ENCODE results near the gene TSPOAP1. TPM values are rescaled to one million over a fixed set of nuclear protein-coding genes. Genes with fewer than 3 reads are reported as not detected.

TSPOAP1 gene
- total RNA-seq, 1 experiment from 2014 or later: not detected

DNA sequence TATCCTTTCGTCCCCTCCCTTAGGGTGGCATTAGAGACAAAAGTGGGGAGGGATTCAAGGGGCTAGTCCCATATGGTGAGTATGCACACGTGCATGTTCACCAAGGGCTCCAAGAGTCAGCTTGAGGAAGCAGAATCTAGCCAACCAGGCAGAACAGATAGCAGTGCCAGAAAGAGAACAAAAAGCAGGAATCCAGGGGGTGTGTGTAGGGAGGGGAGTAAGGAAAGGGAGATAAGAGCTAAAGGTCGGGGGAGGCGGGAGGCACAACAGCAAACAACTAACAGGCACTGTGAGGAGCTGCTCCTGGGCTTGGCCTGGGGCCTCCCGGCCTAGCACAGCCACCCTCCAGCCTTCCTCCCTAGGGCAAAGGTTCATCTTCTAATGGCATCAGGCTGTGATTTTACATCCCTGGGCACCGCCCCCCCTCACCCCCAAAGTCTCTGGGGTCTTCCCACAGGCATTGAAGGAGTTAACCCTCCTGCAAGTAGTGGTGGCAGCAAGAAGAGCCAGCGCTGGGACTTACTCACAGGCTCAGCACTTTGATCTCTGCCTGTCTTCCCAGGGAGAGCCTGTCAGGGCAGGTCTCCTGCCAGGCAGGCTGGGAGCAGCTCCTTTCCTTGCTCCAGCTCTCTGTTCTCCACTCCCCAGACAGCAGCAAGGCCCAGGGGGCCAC is 35.8 kb upstream of the TSPOAP1 start:
- Mint-ChIP-seq H3K4me1 (ENCODE audit: insufficient read depth, unreplicated experiment) (peaks cover 8% of the 10 kb centered on the region), H3K27ac (ENCODE audit: low read depth, unreplicated experiment) (no peak overlapping the region), H3K9me3 (ENCODE audit: unreplicated experiment) (no peaks in the 10 kb centered on the region), H3K27me3 (ENCODE audit: insufficient read depth, unreplicated experiment) (no peaks in the 10 kb centered on the region), H3K4me3 (ENCODE audit: unreplicated experiment) (no peak overlapping the region), H3K36me3 (ENCODE audit: insufficient read depth, unreplicated experiment) (peaks cover 31% of the 10 kb centered on the region)
- BruUV-seq (replicated peaks): no TSS peak
- ChIA-PET CTCF (interaction anchor here (0.6 to 1.6 kb wide), 5 partner anchors 8 to 53 kb away, joined by 3 to 10 read pairs (median 5); partner anchors contain the start of gene RNF43), POLR2A (interaction anchor here (1.1 to 5.7 kb wide), 5 partner anchors 9 to 53 kb away, joined by 3 to 50 read pairs (median 13); partner anchors contain the start of genes RNF43 and SUPT4H1)
- no peak for TF ChIP-seq CTCF (IDR thresholded peaks at IDR 0.05; ENCODE audit: unreplicated experiment)
- intact Hi-C loops (cut with micrococcal nuclease): no loop called here
- DNase-seq (ENCODE audit: unreplicated experiment): peak; percentile 15

GRCh38 chr17:58363457-58364185 is 35.0 kb upstream of the TSPOAP1 start:
- DNase-seq (ENCODE audit: unreplicated experiment): no peak
- Mint-ChIP-seq H3K4me1 (ENCODE audit: insufficient read depth, unreplicated experiment) (peaks cover 5% of the 10 kb centered on the region), H3K36me3 (ENCODE audit: insufficient read depth, unreplicated experiment) (peaks cover 31% of the 10 kb centered on the region), H3K27ac (ENCODE audit: low read depth, unreplicated experiment) (no peak overlapping the region), H3K27me3 (ENCODE audit: insufficient read depth, unreplicated experiment) (no peaks in the 10 kb centered on the region), H3K4me3 (ENCODE audit: unreplicated experiment) (no peak overlapping the region), H3K9me3 (ENCODE audit: unreplicated experiment) (no peaks in the 10 kb centered on the region)
- ChIA-PET POLR2A (interaction anchor here (0.5 to 5.7 kb wide), 8 partner anchors 8 to 640 kb away, joined by 3 to 50 read pairs (median 6); partner anchors contain the start of genes RNF43 and SUPT4H1), CTCF (interaction anchor here (0.7 to 1.6 kb wide), 4 partner anchors 9 to 54 kb away, joined by 3 to 10 read pairs (median 4); partner anchors contain the start of gene RNF43)
- no TSS peak for BruUV-seq (replicated peaks)
- intact Hi-C loops (cut with micrococcal nuclease): no loop called here
- no peak for TF ChIP-seq CTCF (IDR thresholded peaks at IDR 0.05; ENCODE audit: unreplicated experiment)

DNA sequence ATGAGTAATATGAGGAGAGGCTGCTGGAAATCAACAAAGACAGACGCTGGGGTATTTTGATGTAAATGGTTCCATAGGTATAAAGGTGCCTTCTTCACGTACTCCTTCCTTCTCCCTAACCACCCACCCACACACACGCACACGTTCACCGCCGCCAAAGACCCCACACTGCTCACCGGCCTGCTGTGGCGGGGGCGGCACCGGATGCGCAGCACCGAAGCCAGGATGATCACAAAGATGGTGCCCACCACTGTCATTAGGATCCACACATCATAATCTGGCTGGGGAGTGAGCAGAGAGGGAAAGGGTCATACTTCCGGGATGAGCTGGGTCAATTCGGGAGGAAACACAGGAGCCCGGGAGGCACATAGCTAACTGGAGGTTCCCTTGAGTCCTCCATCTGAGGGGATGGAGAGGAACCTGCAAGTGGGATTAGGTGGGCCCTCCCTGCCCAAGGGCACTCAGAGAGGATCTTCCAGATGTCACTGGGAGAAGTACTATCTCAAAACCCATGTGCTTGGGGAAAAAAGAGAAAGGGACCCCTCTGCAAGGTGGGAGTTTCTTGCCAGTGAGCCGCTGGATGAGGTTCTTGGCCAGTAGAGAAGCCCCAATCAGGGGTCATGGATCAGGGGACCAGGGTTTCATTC is 33.9 kb upstream of the TSPOAP1 start:
- Mint-ChIP-seq H3K9me3 (ENCODE audit: unreplicated experiment) (no peaks in the 10 kb centered on the region), H3K4me1 (ENCODE audit: insufficient read depth, unreplicated experiment) (peaks cover 5% of the 10 kb centered on the region), H3K27me3 (ENCODE audit: insufficient read depth, unreplicated experiment) (no peaks in the 10 kb centered on the region), H3K4me3 (ENCODE audit: unreplicated experiment) (no peak overlapping the region), H3K27ac (ENCODE audit: low read depth, unreplicated experiment) (no peak overlapping the region), H3K36me3 (ENCODE audit: insufficient read depth, unreplicated experiment) (peaks cover 31% of the 10 kb centered on the region)
- no peak for DNase-seq (ENCODE audit: unreplicated experiment)
- CTCF ChIA-PET: interaction anchor here (0.6 to 1.1 kb wide), 2 partner anchors 9 to 45 kb away, joined by 3 read pairs; no protein-coding TSS in a partner anchor
- no peak for TF ChIP-seq CTCF (IDR thresholded peaks at IDR 0.05; ENCODE audit: unreplicated experiment)
- BruUV-seq (replicated peaks): no TSS peak
- POLR2A ChIA-PET: interaction anchor here (0.6 to 5.7 kb wide), 6 partner anchors 8 to 56 kb away, joined by 3 to 50 read pairs (median 6); partner anchors contain the start of gene SUPT4H1
- intact Hi-C loops (cut with micrococcal nuclease): no loop called here
